CD14-positive monocyte (primary cell): ENCODE data around the gene ADK. TPM values are rescaled to one million over a fixed set of nuclear protein-coding genes. Genes with fewer than 3 reads are reported as not detected.
A peak's percentile ranks its signal among the peaks of the same experiment; 100 is the strongest.

Experiments
- DNase-seq, 3 donors: peaks; one replicate each; pipeline ENCODE4 v3.0.0-alpha.2; 2011 to 2022
- H2AFZ ChIP-seq: 2 replicates; pipeline ENCODE4 v1.6.0; 2012; ENCODE audit warnings: mild to moderate bottlenecking, low read depth, low read length, inconsistent platforms; ENCODE audit not compliant: insufficient read depth, poor library complexity, severe bottlenecking
- H3K27ac ChIP-seq, 2 donors: 1 replicate in 1 of 2; 2 replicates in 1 of 2; pipeline ENCODE4 v1.5.1; 2012 to 2013; ENCODE audit warnings: low read length in 2 of 2, control low read depth in 1 of 2, inconsistent platforms in 1 of 2, low read depth in 1 of 2, mild to moderate bottlenecking in 1 of 2
- H3K27me3 ChIP-seq, 2 donors: one replicate each; pipeline versions ENCODE4 v1.6.0 to v1.6.1; 2011 to 2013; ENCODE audit warnings: low read length in 2 of 2; ENCODE audit not compliant: control insufficient read depth in 2 of 2, insufficient read depth in 2 of 2
- H3K36me3 ChIP-seq, 2 donors: replicated peaks in 1 of 2; 1 replicate in 1 of 2; 2 replicates in 1 of 2; pipeline versions ENCODE4 v1.5.1 to v1.6.1; 2012 to 2013; ENCODE audit warnings: low read length in 2 of 2, control low read depth in 1 of 2, inconsistent platforms in 1 of 2, mild to moderate bottlenecking in 1 of 2; ENCODE audit not compliant: insufficient read depth in 2 of 2, control insufficient read depth in 1 of 2
- H3K4me1 ChIP-seq, 2 donors: 1 replicate in 1 of 2; 2 replicates in 1 of 2; pipeline versions ENCODE4 v1.5.1 to v1.6.1; 2012 to 2013; ENCODE audit warnings: low read length in 2 of 2, control low read depth in 1 of 2, inconsistent platforms in 1 of 2, mild to moderate bottlenecking in 1 of 2, moderate library complexity in 1 of 2; ENCODE audit not compliant: insufficient read depth in 2 of 2, control insufficient read depth in 1 of 2
- H3K4me2 ChIP-seq: replicated peaks from 2 replicates; pipeline ENCODE3; 2012; ENCODE audit warnings: low read length, moderate library complexity, mild to moderate bottlenecking; ENCODE audit not compliant: poor library complexity, severe bottlenecking; ENCODE audit errors: extremely low read depth
- H3K4me3 ChIP-seq, 3 experiments: fragments of 200-600 bp in 1 of 3; sonication (generic) in 1 of 3; replicated peaks in 1 of 3; 1 replicate in 2 of 3; 2 replicates in 1 of 3; pipeline ENCODE4 v1.5.1; 2011 to 2013; ENCODE audit warnings: low read length in 3 of 3, mild to moderate bottlenecking in 3 of 3, control low read depth in 2 of 3, low read depth in 2 of 3, inconsistent platforms in 1 of 3, moderate library complexity in 1 of 3
- H3K79me2 ChIP-seq: 2 replicates; pipeline ENCODE4 v1.6.0; 2012; ENCODE audit warnings: mild to moderate bottlenecking, control low read depth, inconsistent platforms, low read length, moderate library complexity; ENCODE audit not compliant: insufficient read depth
- H3K9ac ChIP-seq: 2 replicates; pipeline ENCODE4 v1.6.0; 2017; ENCODE audit warnings: low read length, mild to moderate bottlenecking; ENCODE audit not compliant: insufficient read depth, poor library complexity, severe bottlenecking
- H3K9me3 ChIP-seq, 2 donors: replicated peaks in 1 of 2; 1 replicate in 1 of 2; 2 replicates in 1 of 2; pipeline versions ENCODE4 v1.5.1 to v1.6.1; 2012 to 2013; ENCODE audit warnings: low read length in 2 of 2, control low read depth in 1 of 2; ENCODE audit not compliant: control insufficient read depth in 1 of 2, insufficient read depth in 1 of 2
- H4K20me1 ChIP-seq: 2 replicates; pipeline ENCODE4 v1.6.0; 2012; ENCODE audit warnings: mild to moderate bottlenecking, low read length, control low read depth, moderate library complexity; ENCODE audit not compliant: insufficient read depth
- H3K27ac Mint-ChIP-seq, 7 donors: one replicate each; pipeline ENCODE4 v1.8.0; 2020; ENCODE audit warnings: mild to moderate bottlenecking in 7 of 7, mixed read lengths in 7 of 7, moderate library complexity in 6 of 7, inconsistent platforms in 2 of 7
- H3K27me3 Mint-ChIP-seq, 3 donors: one replicate each; pipeline ENCODE4 v1.8.0; 2021 to 2022; ENCODE audit warnings: low read depth in 3 of 3, mild to moderate bottlenecking in 3 of 3, mixed read lengths in 3 of 3, moderate library complexity in 3 of 3, inconsistent platforms in 1 of 3
- H3K36me3 Mint-ChIP-seq, 2 donors: one replicate each; pipeline ENCODE4 v1.8.0; 2020; ENCODE audit warnings: mixed read lengths in 2 of 2, inconsistent platforms in 1 of 2, mild to moderate bottlenecking in 1 of 2
- H3K4me1 Mint-ChIP-seq: one replicate; pipeline ENCODE4 v1.8.0; 2020; ENCODE audit warnings: mild to moderate bottlenecking, mixed read lengths
- H3K4me3 Mint-ChIP-seq, 2 donors: one replicate each; pipeline ENCODE4 v1.8.0; 2020; ENCODE audit warnings: mild to moderate bottlenecking in 2 of 2, mixed read lengths in 2 of 2, moderate library complexity in 1 of 2
- H3K9me3 Mint-ChIP-seq, 7 donors: one replicate each; pipeline ENCODE4 v1.8.0; 2020 to 2022; ENCODE audit warnings: mixed read lengths in 7 of 7, mild to moderate bottlenecking in 6 of 7, moderate library complexity in 6 of 7, inconsistent platforms in 2 of 7
- CTCF ChIP-seq: fragments of 200-600 bp; IDR thresholded peaks from one replicate; pipeline ENCODE4 v1.8.0; 2022; ENCODE audit warnings: antibody characterized with exemption, mild to moderate bottlenecking
- WGBS: methylation state at CpG from one replicate; pipeline ENCODE4 v1.1.5; 2013; ENCODE audit warnings: missing lambda C conversion rate; ENCODE audit not compliant: insufficient coverage; 5-methylcytosine and 5-hydroxymethylcytosine counted together
- intact Hi-C, 2 donors: fragments of 100-400 bp; cut with micrococcal nuclease; formaldehyde crosslinking; loops; one replicate each; pipeline versions ENCODE4 v1.15.0 to v1.15.1; 2023
- polyA plus RNA-seq, 3 donors: library from polyadenylated mRNA; depleted of rRNA in 1 of 3; unstranded in 2 of 3; stranded (reverse) in 1 of 3; fragments of 300-500 nt in 2 of 3; fragments of >200 nt in 1 of 3; fragmentation: Illumina TruSeq in 2 of 3; gene quantifications; 1 replicate in 2 of 3; 2 replicates in 1 of 3; pipeline ENCODE4 v1.2.3, GENCODE V29; 2012 to 2021

ADK gene
- polyA plus RNA-seq, 3 donors = 6.4 to 38.2 (median 35.7) TPM

DNA sequence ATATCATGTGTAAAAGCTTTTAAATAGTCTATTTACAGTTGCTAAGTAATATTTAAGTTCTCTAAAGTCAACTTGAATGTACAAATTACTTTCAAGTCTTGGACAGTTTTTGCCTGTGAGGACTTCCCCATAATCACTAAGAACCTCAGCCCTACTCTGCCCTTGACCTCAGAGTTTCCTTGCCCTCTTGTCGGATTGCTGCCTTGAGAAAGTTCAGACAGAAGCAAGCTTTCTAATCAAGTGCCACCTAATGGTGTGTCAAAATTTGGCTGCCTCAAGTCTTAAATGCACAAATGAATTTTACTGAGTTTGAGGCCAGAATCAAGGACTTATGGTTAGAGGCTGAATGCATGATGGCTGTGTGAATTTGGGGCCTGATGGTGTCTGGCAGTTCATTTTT is 587.0 kb downstream of the ADK start:
- Mint-ChIP-seq H3K27ac (peak overlapping the region in 2 of 7 donors; percentile 38 to 68), H3K9me3 (peaks cover 0 to 6% (median 0%) of the 10 kb centered on the region in 7 donors), H3K36me3 (no peaks in the 10 kb centered on the region), H3K27me3 (peaks cover 0 to 5% (median 2%) of the 10 kb centered on the region in 3 donors), H3K4me3 (no peak overlapping the region), H3K4me1 (peaks cover 29% of the 10 kb centered on the region)
- Histone ChIP-seq H3K36me3 (no peaks in the 10 kb centered on the region), H3K79me2 (no peaks in the 10 kb centered on the region), H3K4me3 (no peak overlapping the region), H2AFZ (peak overlapping the region; percentile 64), H3K27me3 (no peaks in the 10 kb centered on the region), H3K27ac (no peak overlapping the region), H3K4me2 (no peak overlapping the region), H3K9me3 (no peaks in the 10 kb centered on the region), H3K9ac (no peak overlapping the region), H3K4me1 (peaks cover 23 to 24% of the 10 kb centered on the region in 2 donors), H4K20me1 (no peaks in the 10 kb centered on the region)
- WGBS = 0% methylated on average over 1 of the region's 1 CpG
- no peak for TF ChIP-seq CTCF
- peak in 2 of 3 donors; percentile 8 to 12 for DNase-seq
- intact Hi-C loops = no loop called here

GRCh38 chr10:74738542-74738941 is 587.5 kb downstream of the ADK start:
- peak overlapping the region; percentile 64 for H2AFZ ChIP-seq
- no peaks in the 10 kb centered on the region for H3K79me2 ChIP-seq
- peak overlapping the region; percentile 20 to 81 for H3K4me3 Mint-ChIP-seq
- peak overlapping the region; percentile 60 for H3K4me2 ChIP-seq
- H3K4me1 Mint-ChIP-seq = peaks cover 29% of the 10 kb centered on the region
- H3K27me3 Mint-ChIP-seq = peaks cover 0 to 5% (median 0%) of the 10 kb centered on the region in 3 donors
- peaks cover 23 to 24% of the 10 kb centered on the region in 2 donors for H3K4me1 ChIP-seq
- 20% methylated on average over 1 of the region's 3 CpGs for WGBS
- intact Hi-C loops = no loop called here
- peak overlapping the region in 1 of 3 experiments; percentile 26 for H3K4me3 ChIP-seq
- peaks cover 0 to 1% (median 0%) of the 10 kb centered on the region in 7 donors for H3K9me3 Mint-ChIP-seq
- H3K27ac Mint-ChIP-seq = peak overlapping the region in 5 of 7 donors; percentile 8 to 79 (median 42)
- H3K9ac ChIP-seq = peak overlapping the region; percentile 21
- DNase-seq = no peak
- TF ChIP-seq CTCF = peak; percentile 25
- no peaks in the 10 kb centered on the region for H3K9me3 ChIP-seq
- H3K36me3 Mint-ChIP-seq = no peaks in the 10 kb centered on the region
- H3K27me3 ChIP-seq = no peaks in the 10 kb centered on the region
- H3K36me3 ChIP-seq = no peaks in the 10 kb centered on the region
- H3K27ac ChIP-seq = peak overlapping the region in 1 of 2 donors; percentile 42
- no peaks in the 10 kb centered on the region for H4K20me1 ChIP-seq
